SH-SY5Y (cell line): Measurements from ENCODE around the gene ARHGAP9.
A peak's percentile ranks its signal among the peaks of the same experiment; 100 is the strongest.

Source experiments
- GATA2 ChIP-seq: IDR thresholded peaks from 2 replicates; pipeline ENCODE4 v1.6.1; 2011; ENCODE audit warnings: mild to moderate bottlenecking, low read depth, low read length
- GATA3 ChIP-seq: IDR thresholded peaks from 2 replicates; pipeline ENCODE4 v1.6.1; 2011; ENCODE audit warnings: low read depth, mild to moderate bottlenecking, low read length, moderate library complexity

DNA sequence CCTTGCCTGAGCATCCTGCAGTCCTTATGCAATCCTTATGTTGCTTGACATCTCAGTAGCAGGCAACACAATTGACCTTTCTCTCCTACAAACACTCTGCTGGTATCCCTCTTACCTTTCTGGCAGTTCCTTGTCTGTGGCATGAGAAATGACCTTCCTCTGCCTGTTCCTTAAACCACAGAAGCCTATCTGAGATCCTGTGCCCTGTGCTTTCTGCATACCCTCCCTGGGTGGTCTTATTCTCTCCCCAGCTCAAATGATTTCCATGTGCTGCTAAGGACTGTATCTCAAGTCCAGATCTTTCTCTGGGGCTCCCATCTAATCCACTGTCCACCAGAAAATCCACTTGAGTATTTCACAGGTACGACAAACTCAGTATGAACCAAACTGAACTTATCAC lies 2.0 kb upstream of the ARHGAP9 start:
- TF ChIP-seq GATA2 = 0 out of 2 replicates have a peak, but pooled peaks have one; percentile 6
- TF ChIP-seq GATA3 = no peak
